ENCODE data around the gene MAP4K4.

GRCh38 chr2:101672047-101672446 lies 25.5 kb upstream of the MAP4K4 start:
- TF ChIP-seq ZNF274 (IDR thresholded peaks at IDR 0.05; ENCODE audit: low read depth, low read length), result no peak
- TF ChIP-seq YY1 (IDR thresholded peaks at IDR 0.05; ENCODE audit: insufficient read depth, insufficient read length), result no peak
- no peak for TF ChIP-seq SUZ12 (IDR thresholded peaks at IDR 0.05; ENCODE audit: extremely low read depth, insufficient read depth, insufficient read length)
